Body of pancreas (tissue), 4 donors: ENCODE results near the gene NEDD9.

Experiments used
- POLR2A ChIP-seq, 3 donors: fragments of 450-650 bp; IDR thresholded peaks; one replicate each; pipeline ENCODE4 v1.6.1; 2016; ENCODE audit warnings: antibody characterized with exemption in 3 of 3, mild to moderate bottlenecking in 2 of 3
- TF ChIP-seq, protein P1 (sequence below), 7 experiments: fragments of 450-650 bp in 4 of 7; fragments of 200-600 bp in 3 of 7; sonication (generic) in 3 of 7; IDR thresholded peaks; one replicate each; pipeline ENCODE4 v1.5.1; 2016 to 2019; ENCODE audit warnings: antibody characterized with exemption in 7 of 7

GRCh38 chr6:11262242-11262641 lies 29.8 kb upstream of the NEDD9 start:
- TF ChIP-seq, protein P1, sequence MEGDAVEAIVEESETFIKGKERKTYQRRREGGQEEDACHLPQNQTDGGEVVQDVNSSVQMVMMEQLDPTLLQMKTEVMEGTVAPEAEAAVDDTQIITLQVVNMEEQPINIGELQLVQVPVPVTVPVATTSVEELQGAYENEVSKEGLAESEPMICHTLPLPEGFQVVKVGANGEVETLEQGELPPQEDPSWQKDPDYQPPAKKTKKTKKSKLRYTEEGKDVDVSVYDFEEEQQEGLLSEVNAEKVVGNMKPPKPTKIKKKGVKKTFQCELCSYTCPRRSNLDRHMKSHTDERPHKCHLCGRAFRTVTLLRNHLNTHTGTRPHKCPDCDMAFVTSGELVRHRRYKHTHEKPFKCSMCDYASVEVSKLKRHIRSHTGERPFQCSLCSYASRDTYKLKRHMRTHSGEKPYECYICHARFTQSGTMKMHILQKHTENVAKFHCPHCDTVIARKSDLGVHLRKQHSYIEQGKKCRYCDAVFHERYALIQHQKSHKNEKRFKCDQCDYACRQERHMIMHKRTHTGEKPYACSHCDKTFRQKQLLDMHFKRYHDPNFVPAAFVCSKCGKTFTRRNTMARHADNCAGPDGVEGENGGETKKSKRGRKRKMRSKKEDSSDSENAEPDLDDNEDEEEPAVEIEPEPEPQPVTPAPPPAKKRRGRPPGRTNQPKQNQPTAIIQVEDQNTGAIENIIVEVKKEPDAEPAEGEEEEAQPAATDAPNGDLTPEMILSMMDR (IDR thresholded peaks at IDR 0.05): no peak
- no peak for TF ChIP-seq POLR2A (IDR thresholded peaks at IDR 0.05)
